Neural crest cell (in vitro differentiated cells): Measurements from ENCODE around the gene ASTL. TPM values are rescaled to one million over a fixed set of nuclear protein-coding genes. Genes with fewer than 3 reads are reported as not detected.

Experiments used
- DNase-seq: peaks from one replicate; pipeline ENCODE4 v3.0.0; 2021; ENCODE audit warnings: low read depth, mixed read lengths, low spot score
- H3K27ac Mint-ChIP-seq: one replicate; pipeline ENCODE4 v1.8.0; 2021; ENCODE audit warnings: mild to moderate bottlenecking, mixed read lengths; ENCODE audit not compliant: unreplicated experiment
- H3K27me3 Mint-ChIP-seq: 2 replicates; pipeline ENCODE4 v1.8.0; 2021; ENCODE audit warnings: low read depth, mild to moderate bottlenecking, mixed read lengths
- H3K36me3 Mint-ChIP-seq: 2 replicates; pipeline ENCODE4 v1.8.0; 2021; ENCODE audit warnings: low read depth, mild to moderate bottlenecking, mixed read lengths
- H3K4me1 Mint-ChIP-seq: 2 replicates; pipeline ENCODE4 v1.8.0; 2021; ENCODE audit warnings: mixed read lengths
- H3K4me3 Mint-ChIP-seq: one replicate; pipeline ENCODE4 v1.8.0; 2021; ENCODE audit warnings: mild to moderate bottlenecking, mixed read lengths
- H3K9me3 Mint-ChIP-seq: 2 replicates; pipeline ENCODE4 v1.8.0; 2021; ENCODE audit warnings: mixed read lengths
- CTCF ChIP-seq: fragments of 200-600 bp; sonication (generic); conservative IDR thresholded peaks from 2 replicates; pipeline ENCODE4 v1.5.0; 2021; ENCODE audit warnings: antibody characterized with exemption, mild to moderate bottlenecking
- total RNA-seq: library from RNA; stranded (reverse); gene quantifications from 2 replicates; pipeline ENCODE4 v1.2.1, GENCODE V29; 2021

Gene ASTL
- total RNA-seq, 1 donor from 2014 or later: not detected

- Mint-ChIP-seq H3K9me3 (no peaks in the 10 kb centered on the region), H3K4me3 (no peak overlapping the region), H3K27me3 (peaks cover 37% of the 10 kb centered on the region), H3K4me1 (no peaks in the 10 kb centered on the region), H3K36me3 (no peaks in the 10 kb centered on the region), H3K27ac (no peak overlapping the region)
- no peak for TF ChIP-seq CTCF
- DNase-seq: no peak
These were observed 13.7 kb downstream of the ASTL start for GRCh38 chr2:96124406-96125265.

DNA sequence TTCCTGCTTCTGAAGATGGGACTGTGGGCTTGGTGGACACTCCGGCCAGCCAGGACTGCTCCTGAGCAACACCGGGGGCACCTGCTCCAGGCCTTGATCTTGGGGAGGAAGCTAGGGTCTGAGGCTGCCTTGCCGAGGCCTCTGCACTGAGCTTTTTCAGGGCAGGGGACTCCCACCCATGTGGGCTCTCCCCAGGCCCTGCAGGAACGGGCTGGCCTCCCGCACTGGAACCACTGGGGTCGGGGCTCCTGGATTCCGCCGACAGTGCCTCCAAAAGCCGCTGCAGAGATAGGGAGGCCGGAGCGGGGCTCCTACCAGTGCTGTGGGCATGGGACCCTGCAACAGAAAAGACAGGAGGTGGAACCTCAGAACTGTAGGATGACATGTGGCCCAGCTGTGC lies 14.4 kb downstream of the ASTL start:
- Mint-ChIP-seq H3K36me3 (no peaks in the 10 kb centered on the region), H3K27ac (no peak overlapping the region), H3K27me3 (peaks cover 41% of the 10 kb centered on the region), H3K4me1 (no peaks in the 10 kb centered on the region), H3K4me3 (no peak overlapping the region), H3K9me3 (no peaks in the 10 kb centered on the region)
- TF ChIP-seq CTCF: no peak
- DNase-seq: no peak

DNA sequence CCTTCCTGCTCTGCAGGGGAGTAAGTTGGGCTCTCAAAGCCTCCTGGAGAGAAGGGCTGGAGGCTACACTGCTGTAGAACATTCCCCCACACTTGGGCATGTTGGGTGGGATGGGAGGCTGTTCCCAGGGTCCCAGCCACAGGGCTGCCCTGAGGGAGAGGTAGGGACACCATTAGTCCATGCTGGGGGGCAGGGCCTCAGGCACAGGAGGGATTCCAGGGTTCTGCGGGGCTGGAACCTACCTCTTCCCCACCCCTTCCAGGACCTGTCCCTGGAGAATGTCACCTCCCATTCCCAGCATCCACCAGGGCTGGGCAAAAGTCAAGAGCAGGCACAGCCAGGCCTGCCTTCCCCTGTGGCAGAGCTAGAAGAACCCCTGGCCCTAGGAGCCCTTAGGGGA lies 15.0 kb downstream of the ASTL start:
- no peak for TF ChIP-seq CTCF
- peaks cover 43% of the 10 kb centered on the region for H3K27me3 Mint-ChIP-seq
- H3K4me3 Mint-ChIP-seq: no peak overlapping the region
- H3K4me1 Mint-ChIP-seq: no peaks in the 10 kb centered on the region
- H3K27ac Mint-ChIP-seq: no peak overlapping the region
- H3K36me3 Mint-ChIP-seq: no peaks in the 10 kb centered on the region
- no peak for DNase-seq
- H3K9me3 Mint-ChIP-seq: no peaks in the 10 kb centered on the region

DNA sequence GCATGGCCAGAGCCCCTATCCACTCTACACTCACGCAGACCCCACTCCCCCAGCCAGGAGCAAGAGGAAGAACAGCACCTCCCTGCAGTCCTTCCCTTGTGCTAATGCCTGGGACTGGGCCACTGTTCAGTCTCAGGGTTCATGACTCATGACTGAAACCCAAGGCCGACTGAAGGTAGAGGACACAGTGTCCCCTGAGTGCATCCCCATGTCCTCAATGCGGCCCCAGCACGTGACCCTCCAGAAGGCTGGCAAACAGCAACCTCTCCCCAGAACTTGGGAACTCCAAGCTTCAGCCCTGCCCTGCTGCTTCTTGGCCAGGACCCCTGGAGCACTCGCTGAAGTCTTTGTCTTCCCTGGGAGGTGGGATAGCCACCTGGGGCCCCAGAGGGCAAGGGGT lies 15.9 kb downstream of the ASTL start:
- Mint-ChIP-seq H3K36me3 (no peaks in the 10 kb centered on the region), H3K27me3 (peaks cover 47% of the 10 kb centered on the region), H3K9me3 (no peaks in the 10 kb centered on the region), H3K27ac (no peak overlapping the region), H3K4me3 (no peak overlapping the region), H3K4me1 (peaks cover 4% of the 10 kb centered on the region)
- no peak for DNase-seq
- no peak for TF ChIP-seq CTCF

DNA sequence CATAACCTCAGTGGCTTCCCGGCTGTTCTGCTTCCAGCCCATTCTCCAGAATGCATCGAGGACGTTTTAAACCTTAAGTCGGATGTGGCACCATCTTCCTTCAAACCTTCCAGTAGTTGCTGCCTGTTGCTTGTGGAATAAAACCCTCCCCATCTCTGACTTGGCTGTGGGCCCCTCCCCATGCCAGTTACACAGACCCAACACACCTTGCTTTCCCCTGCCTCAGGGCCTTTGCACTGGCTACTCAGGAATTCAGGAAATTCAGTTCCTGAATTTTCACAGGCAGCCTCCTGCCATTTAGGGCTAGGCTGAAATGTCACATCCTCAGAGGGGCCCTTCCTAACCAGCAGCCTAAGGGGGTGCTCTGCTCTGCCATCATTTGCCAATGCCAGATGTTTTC lies 16.9 kb downstream of the ASTL start:
- TF ChIP-seq CTCF: no peak
- no peak overlapping the region for H3K27ac Mint-ChIP-seq
- H3K9me3 Mint-ChIP-seq: no peaks in the 10 kb centered on the region
- H3K36me3 Mint-ChIP-seq: no peaks in the 10 kb centered on the region
- H3K4me3 Mint-ChIP-seq: no peak overlapping the region
- DNase-seq: no peak
- H3K4me1 Mint-ChIP-seq: peaks cover 6% of the 10 kb centered on the region
- H3K27me3 Mint-ChIP-seq: peaks cover 45% of the 10 kb centered on the region
